Neuronal stem cell (in vitro differentiated cells): ENCODE results near the gene ISM1.

ENCODE experiments used
- DNase-seq: peaks from one replicate; pipeline ENCODE4 v3.0.0-alpha.2; 2013; ENCODE audit warnings: low spot score
- H2AFZ ChIP-seq: one replicate; pipeline ENCODE4 v1.6.1; 2013; ENCODE audit warnings: mild to moderate bottlenecking, low read length, inconsistent platforms
- H2AK5ac ChIP-seq: 2 replicates; pipeline ENCODE4 v1.6.1; 2013; ENCODE audit warnings: low read depth, mild to moderate bottlenecking, inconsistent platforms, low read length, moderate library complexity, mixed read lengths
- H2BK120ac ChIP-seq: 2 replicates; pipeline ENCODE4 v1.6.1; 2013; ENCODE audit warnings: low read depth, mild to moderate bottlenecking, inconsistent platforms, low read length, moderate library complexity, mixed read lengths
- H2BK12ac ChIP-seq: one replicate; pipeline ENCODE4 v1.6.1; 2013; ENCODE audit warnings: low read length, inconsistent platforms
- H2BK15ac ChIP-seq: 2 replicates; pipeline ENCODE4 v1.6.1; 2013; ENCODE audit warnings: mild to moderate bottlenecking, low read length, inconsistent platforms, mixed read lengths
- H2BK5ac ChIP-seq: one replicate; pipeline ENCODE4 v1.6.1; 2013; ENCODE audit warnings: inconsistent platforms, mild to moderate bottlenecking, low read length, moderate library complexity
- H3K14ac ChIP-seq: one replicate; pipeline ENCODE4 v1.6.1; 2013; ENCODE audit warnings: low read length, inconsistent platforms
- H3K18ac ChIP-seq: 2 replicates; pipeline ENCODE4 v1.6.1; 2013; ENCODE audit warnings: low read length, inconsistent platforms
- H3K23ac ChIP-seq: 2 replicates; pipeline ENCODE4 v1.6.1; 2013; ENCODE audit warnings: low read depth, mild to moderate bottlenecking, mixed read lengths, low read length, inconsistent platforms; ENCODE audit not compliant: poor library complexity
- H3K27ac ChIP-seq: replicated peaks from 3 replicates; pipeline ENCODE4 v1.5.1; 2013; ENCODE audit warnings: low read length, inconsistent platforms
- H3K27me3 ChIP-seq, 3 experiments: 2 replicates each; pipeline ENCODE4 v1.6.1; 2013; ENCODE audit warnings: low read length in 3 of 3, mild to moderate bottlenecking in 2 of 3, inconsistent platforms in 1 of 3, low read depth in 1 of 3, mixed read lengths in 1 of 3, moderate library complexity in 1 of 3; ENCODE audit not compliant: control insufficient read depth in 3 of 3, insufficient read depth in 3 of 3
- H3K36me3 ChIP-seq, 2 donors: replicated peaks in 1 of 2; 2 replicates each; pipeline ENCODE4 v1.6.1; 2013; ENCODE audit warnings: low read length in 2 of 2; ENCODE audit not compliant: control insufficient read depth in 2 of 2, insufficient read depth in 2 of 2
- H3K4ac ChIP-seq: 2 replicates; pipeline ENCODE4 v1.6.1; 2013; ENCODE audit warnings: inconsistent platforms, mild to moderate bottlenecking, low read length, moderate library complexity
- H3K4me1 ChIP-seq, 2 donors: 1 replicate in 1 of 2; 2 replicates in 1 of 2; pipeline ENCODE4 v1.6.1; 2013; ENCODE audit warnings: low read length in 2 of 2, low read depth in 1 of 2; ENCODE audit not compliant: control insufficient read depth in 2 of 2, insufficient read depth in 1 of 2
- H3K4me2 ChIP-seq: one replicate; pipeline ENCODE4 v1.6.1; 2013; ENCODE audit warnings: mild to moderate bottlenecking, low read length, inconsistent platforms; ENCODE audit not compliant: insufficient read depth, poor library complexity, severe bottlenecking
- H3K4me3 ChIP-seq, 2 donors: 2 replicates each; pipeline ENCODE4 v1.5.1; 2013; ENCODE audit warnings: low read length in 2 of 2, mild to moderate bottlenecking in 2 of 2, inconsistent platforms in 1 of 2, moderate library complexity in 1 of 2
- H3K79me1 ChIP-seq: one replicate; pipeline ENCODE4 v1.6.1; 2013; ENCODE audit warnings: low read depth, mild to moderate bottlenecking, inconsistent platforms, low read length, moderate library complexity
- H3K9ac ChIP-seq: one replicate; pipeline ENCODE4 v1.6.1; 2013; ENCODE audit warnings: mild to moderate bottlenecking, low read depth, low read length, inconsistent platforms; ENCODE audit not compliant: poor library complexity
- H3K9me3 ChIP-seq, 2 donors: replicated peaks in 1 of 2; 2 replicates each; pipeline versions ENCODE3 to v1.6.1; 2013; ENCODE audit warnings: low read length in 2 of 2, mild to moderate bottlenecking in 2 of 2, inconsistent platforms in 1 of 2, low read depth in 1 of 2, mixed read lengths in 1 of 2, moderate library complexity in 1 of 2; ENCODE audit not compliant: control insufficient read depth in 2 of 2, insufficient read depth in 1 of 2
- H4K8ac ChIP-seq: one replicate; pipeline ENCODE4 v1.6.1; 2013; ENCODE audit warnings: low read depth, mild to moderate bottlenecking, inconsistent platforms, low read length, moderate library complexity
- H4K91ac ChIP-seq: one replicate; pipeline ENCODE4 v1.6.1; 2013; ENCODE audit warnings: low read length, low read depth, mild to moderate bottlenecking, inconsistent platforms; ENCODE audit not compliant: poor library complexity
- WGBS, 2 donors: extraction: QIAGEN DNeasy Blood & Tissue Kit; methylation state at CpG; one replicate each; pipeline ENCODE4 v1.1.7; 2013; ENCODE audit warnings: missing lambda C conversion rate in 2 of 2, mixed read lengths in 1 of 2; ENCODE audit not compliant: insufficient read length in 2 of 2, insufficient replicate concordance in 1 of 2; ENCODE audit errors: extremely low coverage in 2 of 2; 5-methylcytosine and 5-hydroxymethylcytosine counted together

Gene ISM1

DNA sequence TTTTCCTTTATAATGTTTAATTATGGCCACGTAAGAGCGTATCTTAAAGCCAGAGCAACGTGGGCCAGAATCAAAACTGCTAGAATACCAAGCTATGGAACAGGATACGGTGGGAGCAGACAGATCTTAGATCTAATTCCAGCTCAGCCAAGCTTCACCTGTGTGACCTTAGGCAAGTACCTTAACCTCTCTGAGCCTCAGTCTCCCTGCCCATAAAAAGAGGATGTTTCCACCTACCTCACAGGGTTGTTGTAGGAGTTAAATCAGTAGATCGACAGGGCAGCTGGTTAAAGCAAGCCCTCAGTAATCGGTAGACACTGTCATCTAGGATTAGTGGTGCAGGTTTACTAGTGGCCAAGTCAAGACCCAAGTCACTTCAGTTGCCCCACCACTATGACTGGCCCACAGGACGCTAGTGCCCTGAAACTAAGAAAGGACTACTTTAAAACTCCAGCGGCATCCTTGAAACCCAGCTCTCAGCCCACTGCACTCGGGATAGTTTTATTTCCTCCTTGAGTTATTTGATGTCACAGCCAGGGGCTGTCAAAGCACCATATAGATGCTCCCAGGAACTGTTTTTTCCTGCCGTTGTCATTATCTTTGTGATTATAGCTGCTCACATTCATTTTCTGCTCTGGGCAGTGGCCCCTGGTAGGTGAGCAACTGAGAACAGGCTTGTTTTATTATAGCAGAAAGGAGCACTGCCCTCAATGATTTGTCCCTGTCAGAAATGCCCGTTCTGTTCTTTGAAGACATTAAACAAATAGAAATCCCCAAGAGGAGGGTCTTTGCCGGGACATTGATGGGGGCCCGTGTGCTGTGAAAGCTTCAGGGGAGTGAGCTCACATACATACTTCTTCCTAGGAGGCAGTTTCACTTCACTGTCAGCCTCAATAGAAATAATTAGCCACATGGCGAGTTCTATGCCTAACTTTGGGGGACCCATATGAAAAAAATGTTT, 63.1 kb downstream of the ISM1 start:
- Histone ChIP-seq H3K23ac (no peak overlapping the region), H2BK12ac (no peak overlapping the region), H4K8ac (no peak overlapping the region), H3K79me1 (no peaks in the 10 kb centered on the region), H3K4me2 (no peak overlapping the region), H2BK5ac (no peak overlapping the region), H3K9ac (no peak overlapping the region), H4K91ac (no peak overlapping the region), H3K14ac (no peak overlapping the region), H3K4me3 (no peak overlapping the region), H2BK120ac (no peak overlapping the region), H3K36me3 (no peaks in the 10 kb centered on the region), H3K9me3 (no peaks in the 10 kb centered on the region), H3K18ac (no peak overlapping the region), H3K27ac (no peak overlapping the region), H2AFZ (peak overlapping the region; percentile 60), H2AK5ac (no peak overlapping the region), H3K4me1 (no peaks in the 10 kb centered on the region), H3K27me3 (no peaks in the 10 kb centered on the region), H3K4ac (no peak overlapping the region), H2BK15ac (no peak overlapping the region)
- no peak for DNase-seq
- WGBS, 2 donors = no CpG with 5 or more reads among the region's 14 CpGs

GRCh38 chr20:13284830-13285229, 63.8 kb downstream of the ISM1 start:
- Histone ChIP-seq H3K27me3 (no peaks in the 10 kb centered on the region), H4K91ac (no peak overlapping the region), H3K36me3 (no peaks in the 10 kb centered on the region), H3K9me3 (no peaks in the 10 kb centered on the region), H3K14ac (no peak overlapping the region), H4K8ac (no peak overlapping the region), H2AFZ (peak overlapping the region; percentile 60), H3K4me2 (no peak overlapping the region), H3K9ac (no peak overlapping the region), H3K4ac (no peak overlapping the region), H2BK15ac (no peak overlapping the region), H3K27ac (no peak overlapping the region), H3K18ac (no peak overlapping the region), H3K4me1 (no peaks in the 10 kb centered on the region), H2BK12ac (no peak overlapping the region), H2BK5ac (no peak overlapping the region), H2AK5ac (no peak overlapping the region), H3K23ac (no peak overlapping the region), H2BK120ac (no peak overlapping the region), H3K4me3 (no peak overlapping the region), H3K79me1 (no peaks in the 10 kb centered on the region)
- DNase-seq = no peak
- no CpG with 5 or more reads among the region's 1 CpG for WGBS, 2 donors

DNA sequence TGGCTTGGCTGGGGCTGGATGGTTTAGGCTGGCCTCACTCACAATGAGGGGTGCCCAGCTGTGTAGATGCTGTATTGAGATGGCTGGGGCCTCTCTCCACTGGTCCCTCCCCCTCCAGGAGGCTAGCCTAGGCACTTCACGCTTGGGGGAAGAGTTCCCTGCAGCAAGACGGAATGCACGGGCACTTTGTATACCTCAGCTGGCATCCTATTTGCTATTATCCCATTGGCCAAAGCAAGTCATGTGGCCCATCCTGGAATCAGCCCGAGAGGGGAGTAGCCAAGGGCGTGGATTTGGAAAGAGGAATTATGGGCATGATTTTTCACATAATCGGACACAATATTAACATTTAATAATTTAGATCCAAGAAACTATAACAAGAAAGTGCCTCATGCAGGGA, 64.3 kb downstream of the ISM1 start:
- H3K27me3 ChIP-seq = no peaks in the 10 kb centered on the region
- H3K4me2 ChIP-seq = no peak overlapping the region
- no peak overlapping the region for H3K18ac ChIP-seq
- H4K8ac ChIP-seq = no peak overlapping the region
- no peaks in the 10 kb centered on the region for H3K4me1 ChIP-seq
- no peak overlapping the region for H3K4ac ChIP-seq
- no peak overlapping the region for H3K14ac ChIP-seq
- no peaks in the 10 kb centered on the region for H3K79me1 ChIP-seq
- H2BK5ac ChIP-seq = no peak overlapping the region
- no peak overlapping the region for H3K9ac ChIP-seq
- no peak overlapping the region for H2BK15ac ChIP-seq
- no peak overlapping the region for H3K27ac ChIP-seq
- H3K36me3 ChIP-seq = no peaks in the 10 kb centered on the region
- no peak overlapping the region for H4K91ac ChIP-seq
- H3K4me3 ChIP-seq = no peak overlapping the region
- H3K23ac ChIP-seq = no peak overlapping the region
- DNase-seq = no peak
- no peaks in the 10 kb centered on the region for H3K9me3 ChIP-seq
- peak overlapping the region; percentile 60 for H2AFZ ChIP-seq
- H2BK120ac ChIP-seq = no peak overlapping the region
- no peak overlapping the region for H2AK5ac ChIP-seq
- WGBS, 2 donors = no CpG with 5 or more reads among the region's 6 CpGs
- H2BK12ac ChIP-seq = no peak overlapping the region

DNA sequence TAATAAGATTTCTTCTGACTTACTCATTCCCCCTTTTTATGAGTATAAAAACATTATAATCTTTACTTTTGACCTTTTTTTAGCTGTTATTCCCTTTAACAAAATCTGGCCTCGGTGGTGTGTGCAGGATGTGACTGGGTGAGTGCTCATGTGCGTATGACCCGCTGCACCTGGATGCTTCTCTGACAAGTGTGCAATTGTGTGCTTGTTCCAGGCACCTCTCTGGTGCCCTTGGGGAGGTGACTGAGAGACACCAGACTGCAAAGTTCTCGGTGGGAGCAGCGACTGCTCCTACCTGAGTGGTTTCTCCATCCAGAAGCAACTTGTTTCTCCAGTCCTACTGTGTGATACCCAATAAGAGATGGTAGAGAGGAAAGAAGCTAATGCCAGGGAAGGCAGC, 65.0 kb downstream of the ISM1 start:
- H3K9me3 ChIP-seq = no peaks in the 10 kb centered on the region
- H3K14ac ChIP-seq = no peak overlapping the region
- no peak overlapping the region for H4K91ac ChIP-seq
- no peak overlapping the region for H2BK12ac ChIP-seq
- no peak overlapping the region for H3K23ac ChIP-seq
- no peaks in the 10 kb centered on the region for H3K4me1 ChIP-seq
- no peak overlapping the region for H4K8ac ChIP-seq
- no peak overlapping the region for H3K9ac ChIP-seq
- H3K4me2 ChIP-seq = no peak overlapping the region
- no peak overlapping the region for H3K27ac ChIP-seq
- H2BK15ac ChIP-seq = no peak overlapping the region
- no peak overlapping the region for H2AK5ac ChIP-seq
- H2AFZ ChIP-seq = no peak overlapping the region
- no peak overlapping the region for H3K4me3 ChIP-seq
- no CpG with 5 or more reads among the region's 5 CpGs for WGBS, 2 donors
- H2BK5ac ChIP-seq = no peak overlapping the region
- no peaks in the 10 kb centered on the region for H3K79me1 ChIP-seq
- no peak overlapping the region for H3K18ac ChIP-seq
- H3K4ac ChIP-seq = no peak overlapping the region
- no peak overlapping the region for H2BK120ac ChIP-seq
- H3K36me3 ChIP-seq = no peaks in the 10 kb centered on the region
- no peaks in the 10 kb centered on the region for H3K27me3 ChIP-seq
- DNase-seq = no peak
